Hypothalamus (tissue), 51 donors: ENCODE data around the gene FAM227B.
"Not testable (repeated sequence)": the region's sequence is repeated elsewhere in the genome, so short reads cannot be mapped to it uniquely, and the experiment has no call there.

Source experiments
- DNase-seq, 51 donors: peaks; one replicate each; lab custom pipeline; 2025; lab: John Stamatoyannopoulos, UW

Gene FAM227B

DNA sequence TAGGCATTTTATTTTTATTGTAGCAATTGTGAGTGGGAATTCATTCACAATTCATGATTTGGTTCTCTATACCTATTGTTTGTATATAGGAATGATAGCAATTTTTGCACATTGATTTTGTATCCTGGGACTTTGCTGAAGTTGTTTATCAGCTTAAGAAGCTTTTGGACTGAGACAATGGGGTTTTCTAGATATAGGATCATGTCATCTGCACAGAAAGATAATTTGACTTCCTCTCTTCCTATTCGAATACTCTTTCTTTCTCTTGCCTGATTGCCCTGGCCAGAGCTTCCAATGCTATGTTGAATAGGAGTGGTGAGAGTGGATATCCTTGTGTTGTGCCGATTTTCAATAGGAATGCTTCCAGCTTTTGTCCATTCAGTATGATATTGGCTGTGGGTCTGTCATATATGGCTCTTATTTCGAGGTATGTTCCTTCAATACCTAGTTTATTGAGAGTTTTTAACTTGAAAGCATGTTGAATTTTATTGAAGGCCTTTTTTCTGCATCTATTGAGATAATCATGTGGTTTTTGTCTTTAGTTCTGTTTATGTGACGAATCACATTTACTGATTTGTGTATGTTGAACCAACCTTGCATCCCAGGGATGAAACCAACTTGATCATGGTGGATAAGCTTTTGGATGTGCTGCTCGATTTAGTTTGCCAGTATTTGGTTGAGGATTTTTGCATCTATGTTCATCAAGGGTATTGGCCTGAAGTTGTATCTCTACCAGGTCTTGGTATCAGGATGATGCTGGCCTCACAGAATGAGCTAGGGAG is 217.9 kb downstream of the FAM227B start:
- not testable (repeated sequence) for DNase-seq

DNA sequence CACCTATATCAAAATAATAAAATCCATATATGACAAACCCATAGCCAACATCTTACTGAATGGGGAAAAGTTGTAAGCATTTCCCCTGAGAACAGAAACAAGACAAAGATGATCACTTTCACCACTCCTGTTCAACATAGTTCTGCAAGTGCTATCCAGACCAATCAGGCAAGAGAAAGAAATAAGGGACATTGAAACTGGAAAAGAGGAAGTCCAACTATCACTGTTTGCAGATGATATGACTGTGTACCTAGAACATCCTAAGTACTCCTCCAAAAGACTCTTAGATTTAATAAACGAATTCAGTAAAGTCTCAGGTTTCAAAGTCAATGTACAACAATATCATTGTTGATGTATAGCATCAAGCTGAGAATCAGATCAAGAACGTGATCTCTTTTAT is 233.1 kb downstream of the FAM227B start:
- no peak for DNase-seq

DNA sequence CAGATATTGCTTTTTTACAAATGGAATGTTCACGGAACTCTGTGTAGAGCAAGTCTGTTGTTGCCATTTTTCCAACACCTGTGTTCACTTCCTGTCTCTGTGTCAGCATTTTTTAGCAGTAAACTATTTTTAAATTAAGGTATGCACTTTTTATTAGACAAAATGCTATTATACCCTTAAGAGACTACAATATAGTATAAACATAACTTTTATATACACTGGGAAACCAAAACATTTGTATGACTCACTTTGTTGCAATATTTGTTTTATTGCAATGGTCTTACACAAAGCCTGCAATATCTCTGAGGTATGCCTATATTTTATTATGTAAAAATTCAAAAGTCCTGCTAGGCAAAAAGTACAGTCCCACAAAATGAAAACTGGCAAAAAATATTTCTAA is 237.4 kb downstream of the FAM227B start:
- no peak for DNase-seq

DNA sequence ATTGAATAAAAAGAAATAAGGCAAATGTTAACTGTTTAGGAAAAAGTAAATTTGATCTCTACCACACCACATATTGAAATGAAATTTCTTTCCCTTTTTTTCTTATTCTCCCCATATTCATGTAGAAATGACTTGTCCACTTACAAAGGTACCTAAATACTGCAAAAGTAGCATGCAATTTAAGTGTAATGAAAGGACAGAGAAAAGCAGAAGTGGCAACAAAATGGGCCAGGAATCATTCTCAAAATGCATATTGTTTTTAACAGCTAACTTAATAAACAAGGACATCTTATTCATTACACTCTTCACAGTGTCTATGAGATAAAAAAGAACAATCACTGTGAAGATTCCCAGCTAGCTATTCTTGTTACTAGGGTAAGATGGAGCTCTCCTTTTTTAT is 238.2 kb downstream of the FAM227B start:
- DNase-seq, result no peak

DNA sequence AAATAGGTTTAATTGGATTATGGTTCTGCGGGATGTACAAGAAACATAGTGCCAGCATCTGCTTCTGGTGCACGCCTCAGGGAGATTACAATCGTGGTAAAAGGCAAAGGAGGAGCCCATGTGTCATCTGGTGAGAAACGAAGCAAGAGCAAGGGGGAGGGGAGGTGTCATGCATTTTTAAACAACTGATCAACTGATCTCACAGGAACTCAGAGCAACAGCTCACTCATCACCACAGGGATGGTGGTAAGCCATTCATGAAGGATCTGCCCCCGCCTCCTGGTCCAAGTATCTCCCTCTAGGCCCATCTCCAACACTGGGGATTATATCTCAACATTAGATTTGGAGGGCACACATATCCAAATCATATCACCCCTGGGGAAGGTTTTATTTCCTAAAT is 239.7 kb downstream of the FAM227B start:
- DNase-seq, result no peak

DNA sequence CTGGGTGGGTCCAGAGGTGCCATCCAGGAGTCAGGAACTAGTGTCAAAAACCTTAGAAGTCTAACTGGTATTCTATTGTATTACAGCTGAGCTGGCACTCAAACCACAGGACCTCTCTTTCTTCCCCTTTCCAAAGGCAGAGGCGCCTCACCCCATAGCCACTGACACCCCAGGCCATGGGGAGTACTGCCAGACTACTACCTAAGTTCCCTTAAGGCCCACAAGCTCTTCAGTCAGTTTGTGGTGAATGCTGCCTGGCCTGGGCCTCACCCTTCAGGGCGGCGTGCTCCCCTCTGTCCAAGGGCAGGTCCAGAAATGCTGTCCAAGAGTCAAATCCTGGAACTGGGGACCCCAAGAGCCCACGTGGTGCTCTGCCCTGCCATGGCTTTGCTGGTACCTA is 240.6 kb downstream of the FAM227B start:
- DNase-seq, result no peak

DNA sequence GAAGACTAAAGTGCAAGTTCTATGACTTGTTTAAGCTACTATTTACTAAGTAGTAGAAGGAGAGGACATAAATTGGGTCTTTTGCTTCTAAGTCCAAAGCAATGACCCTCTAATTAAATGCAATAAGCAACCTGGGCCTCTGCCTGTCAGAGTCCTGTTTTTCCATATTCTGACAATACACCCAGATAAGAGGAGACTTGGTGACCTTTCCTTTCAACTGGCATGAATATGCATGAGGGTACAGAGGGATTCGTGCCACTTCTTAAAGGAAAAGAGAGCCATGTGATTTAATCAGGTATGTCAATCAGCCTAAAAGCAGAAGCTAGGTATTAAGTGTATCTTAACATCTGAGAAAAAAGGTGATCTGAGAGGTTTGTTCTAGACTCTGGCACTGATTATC is 248.3 kb downstream of the FAM227B start:
- no peak for DNase-seq

DNA sequence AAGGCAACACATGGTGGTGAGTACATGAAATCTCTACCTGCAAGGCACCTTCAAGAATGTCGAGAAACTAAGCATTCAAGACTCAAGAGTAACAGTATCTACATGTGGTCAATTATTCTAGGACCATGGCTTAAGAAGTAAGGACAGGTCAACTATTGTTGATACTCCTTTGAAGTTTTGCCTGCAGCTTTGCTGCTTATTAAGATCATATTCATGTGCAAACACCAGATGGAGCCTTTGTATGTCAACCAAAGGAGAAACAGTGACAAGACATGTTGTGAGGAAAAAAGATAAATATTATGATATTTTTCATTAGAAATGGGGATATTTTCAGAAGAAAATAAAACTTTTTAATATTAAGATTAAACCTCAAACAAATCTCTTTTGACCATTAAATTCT is 249.8 kb downstream of the FAM227B start:
- no peak for DNase-seq

DNA sequence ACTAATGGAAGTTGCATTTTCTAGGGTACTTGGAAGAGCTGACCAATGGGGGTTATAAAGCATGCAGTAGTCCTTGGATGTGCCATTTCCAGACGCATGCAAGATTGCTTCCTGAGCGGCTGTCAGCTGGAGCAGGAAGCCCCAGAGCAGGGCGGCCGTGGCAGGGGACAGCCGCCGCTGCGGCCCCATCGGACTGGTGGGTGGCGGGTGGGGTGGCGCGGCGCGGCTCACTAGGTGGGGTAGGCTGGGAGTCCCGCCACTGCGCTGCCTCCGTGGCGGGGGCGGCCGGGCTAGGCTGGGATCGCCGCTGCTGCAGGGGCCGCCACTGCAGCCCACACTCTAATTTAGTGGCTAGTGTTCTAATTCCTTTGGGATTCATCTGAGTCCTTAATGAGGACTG is 254.1 kb downstream of the FAM227B start:
- DNase-seq, result no peak

DNA sequence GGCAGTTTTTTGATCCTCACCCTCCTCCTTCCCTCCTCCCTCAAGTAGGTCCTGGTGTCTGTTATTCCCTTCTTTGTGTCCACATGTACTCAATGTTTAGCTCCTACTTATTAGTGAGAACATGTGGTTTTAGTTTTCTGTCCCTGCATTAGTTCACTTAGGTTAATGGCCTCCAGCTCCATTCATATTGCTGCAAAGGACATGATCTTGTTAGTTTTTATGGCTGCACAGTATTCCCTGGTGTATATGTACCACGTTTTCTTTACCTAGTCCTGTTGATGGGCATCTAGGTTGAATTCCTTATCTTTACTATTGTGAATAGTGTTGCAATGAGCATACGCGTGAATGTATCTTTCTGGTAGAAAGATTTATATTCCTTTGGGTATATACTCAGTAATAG is 259.2 kb downstream of the FAM227B start:
- no peak for DNase-seq

DNA sequence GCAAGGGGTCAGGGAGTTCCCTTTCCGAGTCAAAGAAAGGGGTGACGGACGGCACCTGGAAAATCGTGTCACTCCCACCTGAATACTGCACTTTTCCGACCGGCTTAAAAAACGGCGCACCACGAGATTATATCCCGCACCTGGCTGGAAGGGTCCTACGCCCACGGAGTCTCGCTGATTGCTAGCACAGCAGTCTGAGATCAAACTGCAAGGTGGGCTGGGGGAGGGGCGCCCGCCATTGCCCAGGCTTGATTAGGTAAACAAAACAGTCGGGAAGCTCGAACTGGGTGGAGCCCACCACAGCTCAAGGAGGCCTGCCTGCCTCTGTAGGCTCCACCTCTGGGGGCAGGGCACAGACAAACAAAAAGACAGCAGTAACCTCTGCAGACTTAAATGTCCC is 266.2 kb downstream of the FAM227B start:
- not testable (repeated sequence) for DNase-seq

DNA sequence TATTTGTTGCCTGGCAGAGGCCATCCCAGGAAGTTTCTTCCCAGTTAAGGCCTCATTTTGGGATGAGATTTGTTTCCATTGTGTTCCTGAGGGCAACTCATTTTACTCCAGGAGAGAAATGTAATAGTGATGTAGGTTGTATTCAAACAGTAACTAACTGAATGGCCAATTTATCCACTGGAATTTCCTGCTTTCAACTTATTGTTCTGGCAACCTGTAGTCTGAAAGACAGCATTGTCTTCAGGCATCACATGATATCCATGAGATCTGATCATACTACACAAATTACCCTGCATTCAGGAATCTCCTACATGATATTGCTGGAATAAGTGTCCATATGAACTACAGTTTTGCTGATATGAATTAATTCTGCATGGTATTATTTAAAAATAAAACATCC is 277.1 kb downstream of the FAM227B start:
- DNase-seq, result no peak

DNA sequence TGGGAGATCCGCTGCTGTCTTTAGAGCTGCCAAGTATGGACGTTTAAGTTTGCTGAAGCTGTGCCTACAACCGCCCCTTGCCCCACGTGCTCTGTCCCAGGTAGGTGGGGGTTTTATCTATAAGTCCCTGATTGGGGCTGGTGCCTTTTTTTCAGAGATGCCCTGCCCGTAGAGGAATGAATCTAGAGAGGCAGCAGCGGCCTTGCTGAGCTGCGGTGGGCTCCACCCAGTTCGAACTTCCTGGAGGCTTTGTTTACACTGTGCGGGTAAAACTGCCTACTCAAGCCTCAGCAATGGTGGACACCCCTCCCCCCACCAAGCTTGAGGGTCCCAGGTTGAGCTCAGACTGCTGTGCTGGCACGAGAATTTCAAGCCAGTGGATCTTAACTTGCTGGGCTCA is 281.0 kb downstream of the FAM227B start:
- no peak for DNase-seq

DNA sequence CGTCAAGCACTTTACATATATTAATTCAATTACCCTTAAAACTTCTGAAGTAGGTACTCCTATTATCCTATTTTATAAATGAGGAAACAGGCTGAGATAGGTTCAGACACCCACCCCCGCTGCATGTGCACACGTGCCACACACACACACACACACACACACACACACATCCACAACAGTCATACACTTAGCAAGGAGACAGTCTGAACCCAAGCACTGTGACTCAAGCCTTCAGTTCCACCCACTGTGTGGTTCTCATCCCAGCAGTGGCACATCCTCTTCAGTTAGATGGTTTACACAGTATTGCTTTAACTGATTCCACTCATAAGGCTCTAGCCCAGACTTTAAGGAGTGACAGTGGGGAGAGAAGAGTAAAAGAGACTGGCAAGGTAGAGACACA is 288.7 kb downstream of the FAM227B start:
- DNase-seq, result peak in 1 of 51 donors; percentile 34

DNA sequence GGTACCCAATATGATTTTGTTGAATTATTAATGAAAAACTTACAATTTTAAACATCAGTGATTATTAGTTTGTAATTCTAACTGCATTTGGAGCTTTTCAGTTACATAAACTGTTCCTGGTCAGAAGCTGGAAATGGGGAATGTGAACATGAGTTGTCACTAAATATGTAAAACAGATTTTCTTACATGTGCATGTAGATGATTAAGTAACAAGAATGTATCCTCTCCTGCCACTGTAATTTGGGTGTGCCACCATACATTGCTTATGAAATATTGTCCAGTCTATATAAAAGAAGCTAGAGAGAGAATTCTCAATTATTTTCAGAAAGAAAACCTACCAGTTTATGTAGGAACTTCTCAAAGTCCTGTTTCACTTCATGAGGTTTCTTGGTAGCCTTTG is 289.2 kb downstream of the FAM227B start:
- no peak for DNase-seq

DNA sequence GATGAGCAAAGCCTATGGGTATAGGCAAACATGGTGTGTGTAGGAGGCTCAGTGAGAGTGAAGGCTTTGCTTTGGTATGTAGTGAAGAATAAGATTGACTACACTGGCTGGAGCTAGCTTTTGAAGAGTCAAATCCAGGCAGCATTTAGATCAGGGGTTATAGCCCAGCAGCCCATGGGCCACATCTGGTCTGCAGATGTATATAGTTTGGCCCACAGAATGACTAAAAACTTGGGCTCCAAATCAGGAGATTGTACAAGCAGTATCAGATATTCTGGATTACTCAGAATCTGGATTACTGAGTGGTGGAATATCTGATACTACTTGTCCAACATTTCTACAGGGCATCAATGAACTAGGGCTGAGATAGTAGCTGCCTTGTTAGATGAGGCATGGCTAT is 290.5 kb downstream of the FAM227B start:
- no peak for DNase-seq

DNA sequence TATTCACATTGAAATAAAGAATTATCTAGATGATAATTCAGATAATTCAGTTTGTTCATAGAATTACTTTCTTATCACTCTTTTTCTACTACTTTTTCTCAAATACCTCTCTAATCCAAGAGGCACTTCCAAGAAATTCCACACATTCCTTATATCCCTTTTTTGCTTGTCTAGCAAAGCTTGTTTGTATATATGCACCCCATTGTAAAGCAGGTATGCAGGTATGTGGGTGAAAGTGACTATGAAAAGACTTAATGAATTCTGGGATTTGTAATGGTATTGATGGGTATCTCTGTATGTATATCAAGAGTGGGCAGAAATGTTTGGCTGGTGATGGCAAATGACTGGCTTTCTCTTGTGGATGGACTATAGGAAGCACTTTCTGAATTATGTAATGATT is 291.7 kb downstream of the FAM227B start:
- no peak for DNase-seq

DNA sequence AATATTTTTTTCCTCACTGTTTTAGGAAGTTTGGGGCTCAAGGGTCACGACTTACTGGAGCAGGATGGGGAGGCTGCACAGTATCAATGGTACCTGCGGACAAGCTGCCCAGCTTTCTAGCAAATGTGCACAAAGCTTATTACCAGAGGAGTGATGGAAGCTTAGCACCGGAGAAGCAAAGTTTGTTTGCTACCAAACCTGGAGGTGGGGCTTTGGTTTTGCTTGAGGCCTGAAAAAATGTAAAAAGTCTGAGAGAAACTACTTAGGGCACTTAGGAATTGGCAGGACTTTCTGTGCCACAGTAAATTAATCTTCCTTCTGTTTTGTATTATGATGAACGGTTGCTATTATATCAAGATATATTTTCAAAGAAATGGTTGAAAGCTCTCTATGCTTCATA is 292.7 kb downstream of the FAM227B start:
- no peak for DNase-seq

DNA sequence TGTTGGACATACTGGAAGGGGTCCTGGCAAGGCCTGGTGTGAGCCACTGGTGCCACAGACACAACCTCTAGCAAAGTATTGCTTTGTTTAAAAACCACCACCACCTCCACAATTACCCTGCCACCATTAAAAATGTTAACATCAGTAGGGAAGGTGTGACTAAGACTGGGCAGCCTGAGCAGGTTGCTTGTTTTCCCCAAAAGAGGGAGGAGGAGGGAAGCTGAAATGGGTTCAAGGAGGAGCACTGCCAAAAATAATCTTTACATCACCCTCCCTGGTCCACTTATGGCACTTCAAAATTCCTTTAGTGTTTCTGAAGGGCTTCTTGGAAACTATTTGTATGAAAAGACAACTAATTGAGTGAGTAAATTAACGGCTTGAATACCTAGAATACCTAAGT is 297.4 kb downstream of the FAM227B start:
- no peak for DNase-seq

DNA sequence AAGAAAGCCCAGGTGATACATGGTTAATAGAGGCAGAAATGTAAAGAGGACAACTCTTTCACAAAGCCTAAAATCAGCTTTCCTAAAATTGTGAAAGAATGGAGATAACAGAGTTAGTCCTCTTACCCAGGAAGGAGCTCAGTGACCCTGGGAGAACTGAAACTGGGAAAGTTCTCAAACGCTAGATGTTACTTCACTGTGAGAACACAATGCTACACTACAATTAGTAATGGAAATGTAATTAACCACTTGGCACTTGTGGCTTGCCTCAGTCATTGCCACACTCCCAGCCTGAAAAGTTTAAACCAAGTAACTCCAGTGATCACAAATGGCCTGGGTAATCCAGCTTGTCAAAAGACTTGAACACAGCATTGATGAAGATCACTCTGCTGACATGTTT is 300.3 kb downstream of the FAM227B start:
- DNase-seq, result no peak

DNA sequence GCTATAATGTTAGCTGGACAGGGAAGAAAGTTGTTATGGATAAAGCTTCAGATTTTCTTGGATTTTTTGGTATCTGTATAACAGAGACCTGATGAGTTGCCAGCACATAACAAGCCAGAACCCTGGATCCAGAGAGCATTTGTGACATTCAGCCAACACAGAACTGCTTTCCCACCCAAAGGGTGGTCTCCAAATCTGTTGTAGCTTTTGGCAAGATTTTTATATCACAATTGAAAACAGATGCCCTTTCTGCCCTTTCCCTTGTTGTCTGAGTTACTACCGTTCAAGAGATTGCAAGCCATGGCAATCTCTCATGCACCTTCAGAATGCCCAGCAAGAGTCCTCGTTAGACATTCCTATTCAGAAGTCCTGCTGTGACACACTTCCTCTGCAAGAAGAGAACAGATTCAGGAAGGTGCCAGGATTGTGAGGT is 305.2 kb downstream of the FAM227B start:
- DNase-seq, result no peak

DNA sequence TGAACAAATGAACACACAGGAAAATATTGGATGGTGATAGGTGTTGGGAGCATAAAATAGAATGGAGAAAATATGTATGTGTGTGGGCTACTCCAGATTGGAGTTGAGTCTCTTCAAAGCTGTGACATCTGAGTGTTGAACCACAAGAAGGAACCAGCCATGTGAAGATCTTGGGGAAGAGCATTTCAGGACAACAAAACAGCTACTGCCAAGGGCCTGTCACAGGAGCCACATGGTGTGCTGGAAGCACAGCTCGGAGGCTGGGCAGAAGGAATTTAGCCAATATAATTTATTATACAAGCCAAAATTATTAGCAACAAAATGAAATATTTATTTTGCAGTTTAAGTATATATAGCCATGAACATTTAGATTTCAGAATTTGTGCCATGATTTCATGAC is 305.9 kb downstream of the FAM227B start:
- no peak for DNase-seq

DNA sequence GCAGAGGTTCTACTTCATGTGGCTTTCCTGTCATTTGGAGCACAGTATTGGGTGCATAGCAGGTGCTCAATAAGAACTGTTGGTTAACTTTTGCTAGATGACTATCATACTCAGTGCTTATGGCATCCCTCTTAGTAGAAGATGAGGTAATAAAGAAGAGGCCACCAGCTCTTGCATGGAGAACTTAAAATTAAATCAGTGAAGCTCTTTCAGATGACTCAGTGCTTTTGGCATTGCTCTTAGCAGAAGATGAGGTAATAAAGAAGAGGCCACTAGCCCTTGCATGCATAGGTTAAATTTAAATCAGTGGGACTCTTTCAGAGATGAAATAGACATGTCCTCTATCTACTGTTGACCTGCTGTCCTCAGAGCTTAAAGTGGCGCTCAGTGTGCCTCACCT is 307.0 kb downstream of the FAM227B start:
- no peak for DNase-seq
